GM12878 (cell line): ENCODE results near the gene CLCA2. TPM values are rescaled to one million over a fixed set of nuclear protein-coding genes. Genes with fewer than 3 reads are reported as not detected.

Source experiments
- ATAC-seq: fragments of 200-7000 bp; cut with Tn5 transposase; 3 replicates; pipeline ENCODE4 v1.9.1; 2020; ENCODE audit warnings: mild to moderate bottlenecking, moderate library complexity
- BruUV-seq: library from RNA; stranded (reverse); fragments of 400-500 nt; replicated peaks from 2 replicates; lab custom pipeline; 2021; lab: Mats Ljungman, UMichigan
- CTCF ChIA-PET: fragments of 300-600 bp; sonication (Branson Sonifier 250); formaldehyde crosslinking; extraction: SDS; loops from one replicate; lab custom pipeline; 2021; ENCODE audit warnings: inconsistent platforms; lab: Yijun Ruan, JAX
- POLR2A ChIA-PET: fragments of 350-600 bp; formaldehyde crosslinking; extraction: SDS; loops from one replicate; lab custom pipeline; 2021; ENCODE audit warnings: inconsistent platforms; lab: Charles Lee
- RAD21 ChIA-PET: fragments of 300-600 bp; sonication (Branson Sonifier 250); formaldehyde crosslinking; loops from one replicate; lab custom pipeline; 2023; ENCODE audit warnings: antibody characterized with exemption; ENCODE audit not compliant: unreplicated experiment; lab: Charles Lee
- SMC1A ChIA-PET: fragments of 300-600 bp; sonication (Branson Sonifier 250); formaldehyde crosslinking; loops from one replicate; lab custom pipeline; 2023; ENCODE audit not compliant: unreplicated experiment, uncharacterized antibody; lab: Charles Lee
- DNase-seq: peaks from one replicate; pipeline ENCODE4 v3.0.0-alpha.2; 2011; ENCODE audit warnings: low read depth, low spot score
- FAIRE-seq: peaks from 3 replicates; lab custom pipeline; 2011; peaks lifted over from hg19 to GRCh38; lab: Jason Lieb, UNC
- H2AFZ ChIP-seq: 2 replicates; pipeline ENCODE4 v1.6.0; 2011; ENCODE audit warnings: low read depth, low read length, control low read depth; ENCODE audit not compliant: control insufficient read depth
- H3K27ac ChIP-seq: 2 replicates; pipeline ENCODE4 v1.5.1; 2011; ENCODE audit warnings: control low read depth; ENCODE audit not compliant: control insufficient read depth, insufficient read depth
- H3K27me3 ChIP-seq, 2 experiments: replicated peaks in 1 of 2; 2 replicates each; pipeline versions ENCODE4 v1.6.0 to v1.6.1; 2011; ENCODE audit warnings: low read length in 1 of 2; ENCODE audit not compliant: control insufficient read depth in 2 of 2, insufficient read depth in 2 of 2
- H3K36me3 ChIP-seq, 2 experiments: 2 replicates each; pipeline ENCODE4 v1.5.1; 2011; ENCODE audit warnings: low read length in 1 of 2; ENCODE audit not compliant: control insufficient read depth in 2 of 2, insufficient read depth in 2 of 2
- H3K4me1 ChIP-seq: 2 replicates; pipeline ENCODE4 v1.6.1; 2011; ENCODE audit warnings: mild to moderate bottlenecking, low read length, moderate library complexity, mixed read lengths; ENCODE audit not compliant: control insufficient read depth, insufficient read depth
- H3K4me2 ChIP-seq: 2 replicates; pipeline ENCODE4 v1.6.0; 2011; ENCODE audit warnings: control low read depth; ENCODE audit not compliant: control insufficient read depth, insufficient read depth
- H3K4me3 ChIP-seq: fragments of 200-600 bp; sonication (generic); 2 replicates; pipeline ENCODE4 v1.5.1; 2016
- H3K79me2 ChIP-seq: 2 replicates; pipeline ENCODE4 v1.6.0; 2011; ENCODE audit warnings: low read length; ENCODE audit not compliant: control insufficient read depth, insufficient read depth
- H3K9ac ChIP-seq: 2 replicates; pipeline ENCODE4 v1.8.0; 2011; ENCODE audit warnings: low read length, control low read depth, mixed read lengths; ENCODE audit not compliant: control insufficient read depth, insufficient read depth
- H3K9me3 ChIP-seq: replicated peaks from 3 replicates; pipeline ENCODE4 v1.5.1; 2011; ENCODE audit warnings: mild to moderate bottlenecking, low read length; ENCODE audit not compliant: control insufficient read depth, insufficient read depth
- H4K20me1 ChIP-seq: 2 replicates; pipeline ENCODE4 v1.6.0; 2011; ENCODE audit not compliant: control insufficient read depth, insufficient read depth
- ATF7 ChIP-seq: fragments of 450-650 bp; IDR thresholded peaks from 2 replicates; pipeline ENCODE4 v1.6.1; 2016; ENCODE audit warnings: low read depth, mild to moderate bottlenecking
- BCL11A ChIP-seq: IDR thresholded peaks from 2 replicates; pipeline ENCODE4 v1.6.1; 2011; ENCODE audit warnings: low read depth, low read length
- CTCF ChIP-seq, 3 experiments: IDR thresholded peaks in 2 of 3; conservative IDR thresholded peaks in 1 of 3; 2 replicates each; pipeline ENCODE4 v1.5.1; 2011; ENCODE audit warnings: low read depth in 3 of 3, low read length in 3 of 3, mild to moderate bottlenecking in 3 of 3, control low read depth in 2 of 3, moderate library complexity in 2 of 3, inconsistent platforms in 1 of 3, mixed read lengths in 1 of 3; ENCODE audit not compliant: control insufficient read depth in 2 of 3, insufficient read depth in 1 of 3; ENCODE audit errors: extremely low read depth in 1 of 3
- DPF2 ChIP-seq: fragments of 450-650 bp; IDR thresholded peaks from 2 replicates; pipeline ENCODE4 v1.6.1; 2017; ENCODE audit warnings: mild to moderate bottlenecking
- ESRRA ChIP-seq: IDR thresholded peaks from 2 replicates; pipeline ENCODE4 v1.6.1; 2012; ENCODE audit warnings: mild to moderate bottlenecking, low read length, improper control_type of control experiment
- FOXK2 ChIP-seq: fragments of 450-650 bp; IDR thresholded peaks from 2 replicates; pipeline ENCODE4 v1.6.1; 2017; ENCODE audit warnings: mild to moderate bottlenecking, moderate library complexity
- HDAC2 ChIP-seq: fragments of 200-600 bp; sonication (generic); IDR thresholded peaks from 2 replicates; pipeline ENCODE4 v1.6.1; 2017
- MXI1 ChIP-seq: fragments of 150-350 bp; IDR thresholded peaks from 2 replicates; pipeline ENCODE4 v1.6.1; 2011; ENCODE audit warnings: low read depth, mild to moderate bottlenecking, inconsistent platforms, low read length, improper control_type of control experiment
- NR2C2 ChIP-seq: IDR thresholded peaks from 2 replicates; pipeline ENCODE4 v1.6.1; 2011; ENCODE audit warnings: borderline replicate concordance, low read depth; ENCODE audit not compliant: control insufficient read depth, insufficient read length
- PBX3 ChIP-seq: IDR thresholded peaks from 2 replicates; pipeline ENCODE4 v1.6.1; 2011; ENCODE audit warnings: mild to moderate bottlenecking, low read depth, low read length, moderate library complexity; ENCODE audit not compliant: insufficient replicate concordance
- PML ChIP-seq: IDR thresholded peaks from 2 replicates; pipeline ENCODE4 v1.6.1; 2012; ENCODE audit warnings: low read length, inconsistent platforms
- POLR2A ChIP-seq: IDR thresholded peaks from 2 replicates; pipeline ENCODE4 v1.6.1; 2011; ENCODE audit warnings: low read depth, mild to moderate bottlenecking, low read length
- RAD21 ChIP-seq: IDR thresholded peaks from 2 replicates; pipeline ENCODE4 v1.6.1; 2011; ENCODE audit warnings: mild to moderate bottlenecking, low read depth, low read length, moderate library complexity; ENCODE audit not compliant: insufficient read depth
- RUNX3 ChIP-seq: IDR thresholded peaks from 2 replicates; pipeline ENCODE4 v1.6.1; 2012; ENCODE audit warnings: low read length, inconsistent platforms
- SREBF1 ChIP-seq: IDR thresholded peaks from 2 replicates; pipeline ENCODE4 v1.6.1; 2012; ENCODE audit warnings: mild to moderate bottlenecking, low read length
- SRF ChIP-seq, 2 experiments: IDR thresholded peaks; 2 replicates each; pipeline ENCODE4 v1.6.1; 2011; ENCODE audit warnings: low read depth in 2 of 2, low read length in 2 of 2, mild to moderate bottlenecking in 1 of 2, moderate library complexity in 1 of 2
- TBL1XR1 ChIP-seq: IDR thresholded peaks from 2 replicates; pipeline ENCODE4 v1.6.1; 2012; ENCODE audit warnings: low read depth, low read length, improper control_type of control experiment
- TCF12 ChIP-seq: IDR thresholded peaks from 2 replicates; pipeline ENCODE4 v1.6.1; 2011; ENCODE audit warnings: low read depth, mild to moderate bottlenecking, low read length
- ZNF384 ChIP-seq: IDR thresholded peaks from 2 replicates; pipeline ENCODE4 v1.6.1; 2012; ENCODE audit warnings: low read depth, mild to moderate bottlenecking, low read length, improper control_type of control experiment, borderline replicate concordance
- WGBS: methylation state at CpG from one replicate; pipeline ENCODE4 v1.1.6; 2016; ENCODE audit warnings: low lambda C conversion rate; ENCODE audit not compliant: insufficient replicate concordance, insufficient coverage; ENCODE audit errors: missing lambda C conversion rate; 5-methylcytosine and 5-hydroxymethylcytosine counted together
- in situ Hi-C: fragments of 300-500 bp; cut with MboI; formaldehyde crosslinking; loops from 9 replicates; pipeline ENCODE4 v1.14.3; 2018; ENCODE audit warnings: mixed read lengths
- intact Hi-C: fragments of 100-400 bp; cut with micrococcal nuclease; formaldehyde crosslinking; loops from one replicate; pipeline ENCODE4 v1.14.2; 2022; ENCODE audit not compliant: unreplicated experiment
- polyA plus RNA-seq, 11 experiments: library from polyadenylated mRNA; depleted of rRNA in 4 of 11; unstranded in 6 of 11; stranded (reverse) in 5 of 11; fragments of >200 nt; fragmentation: Nextera tagmentation in 4 of 11; fragmentation: Illumina TruSeq in 1 of 11; extraction: Ambion mirVana in 4 of 11; extraction: Trizol in 1 of 11; gene quantifications; 1 replicate in 1 of 11; 2 replicates in 10 of 11; pipeline versions ENCODE4 v1.2.1 to v1.2.3, GENCODE V29; 2011 to 2016; ENCODE audit warnings: inconsistent platforms in 2 of 11, missing spikeins in 2 of 11, low read depth in 1 of 11
- total RNA-seq, 4 experiments: library from RNA; depleted of rRNA in 3 of 4; stranded (reverse); fragments of >200 nt in 3 of 4; fragmentation: Illumina TruSeq in 1 of 4; extraction: Trizol in 1 of 4; gene quantifications; 2 replicates each; pipeline versions ENCODE4 v1.2.1 to v1.2.3, GENCODE V29; 2013 to 2021
- TF ChIP-seq, protein P1 (sequence below): fragments of 450-650 bp; IDR thresholded peaks from 2 replicates; pipeline ENCODE4 v1.6.1; 2017; ENCODE audit warnings: mild to moderate bottlenecking, moderate library complexity

The CLCA2 gene
- total and polyA plus RNA-seq, 10 of the 15 experiments (the other 5 are each of a cell fraction or from before 2014, with no cell fraction given) = 0.01 to 0.20 (median 0.08) TPM; not detected in 6

GRCh38 chr1:86419277-86419903 is 4.6 kb upstream of the CLCA2 start:
- Histone ChIP-seq H3K4me1 (no peaks in the 10 kb centered on the region), H3K4me3 (no peak overlapping the region), H2AFZ (peak overlapping the region; percentile 84), H3K27me3 (no peaks in the 10 kb centered on the region; a peak in 1 of 4 replicates), H3K9ac (no peak overlapping the region), H3K79me2 (no peaks in the 10 kb centered on the region), H4K20me1 (no peaks in the 10 kb centered on the region), H3K9me3 (no peaks in the 10 kb centered on the region), H3K36me3 (no peaks in the 10 kb centered on the region), H3K27ac (no peak overlapping the region), H3K4me2 (peak overlapping the region; percentile 59; the same call in 1 of the 2 replicates)
- in situ Hi-C loops (no loop called here), intact Hi-C loops (no loop called here)
- ATAC-seq (peak; percentile 90), DNase-seq (no peak), FAIRE-seq (peak; percentile 13)
- CTCF ChIA-PET = no interaction called here
- RAD21 ChIA-PET = no interaction called here
- 0% methylated on average over 4 of the region's 4 CpGs for WGBS
- no TSS peak for BruUV-seq
- SMC1A ChIA-PET = no interaction called here
- POLR2A ChIA-PET = no interaction called here
- no peak for TF ChIP-seq TBL1XR1
- no peak for TF ChIP-seq POLR2A
- no peak for TF ChIP-seq SRF (IDR thresholded peaks at IDR 0.05; ENCODE audit: low read depth in 2 of 2, low read length in 2 of 2)
- TF ChIP-seq, protein P1, sequence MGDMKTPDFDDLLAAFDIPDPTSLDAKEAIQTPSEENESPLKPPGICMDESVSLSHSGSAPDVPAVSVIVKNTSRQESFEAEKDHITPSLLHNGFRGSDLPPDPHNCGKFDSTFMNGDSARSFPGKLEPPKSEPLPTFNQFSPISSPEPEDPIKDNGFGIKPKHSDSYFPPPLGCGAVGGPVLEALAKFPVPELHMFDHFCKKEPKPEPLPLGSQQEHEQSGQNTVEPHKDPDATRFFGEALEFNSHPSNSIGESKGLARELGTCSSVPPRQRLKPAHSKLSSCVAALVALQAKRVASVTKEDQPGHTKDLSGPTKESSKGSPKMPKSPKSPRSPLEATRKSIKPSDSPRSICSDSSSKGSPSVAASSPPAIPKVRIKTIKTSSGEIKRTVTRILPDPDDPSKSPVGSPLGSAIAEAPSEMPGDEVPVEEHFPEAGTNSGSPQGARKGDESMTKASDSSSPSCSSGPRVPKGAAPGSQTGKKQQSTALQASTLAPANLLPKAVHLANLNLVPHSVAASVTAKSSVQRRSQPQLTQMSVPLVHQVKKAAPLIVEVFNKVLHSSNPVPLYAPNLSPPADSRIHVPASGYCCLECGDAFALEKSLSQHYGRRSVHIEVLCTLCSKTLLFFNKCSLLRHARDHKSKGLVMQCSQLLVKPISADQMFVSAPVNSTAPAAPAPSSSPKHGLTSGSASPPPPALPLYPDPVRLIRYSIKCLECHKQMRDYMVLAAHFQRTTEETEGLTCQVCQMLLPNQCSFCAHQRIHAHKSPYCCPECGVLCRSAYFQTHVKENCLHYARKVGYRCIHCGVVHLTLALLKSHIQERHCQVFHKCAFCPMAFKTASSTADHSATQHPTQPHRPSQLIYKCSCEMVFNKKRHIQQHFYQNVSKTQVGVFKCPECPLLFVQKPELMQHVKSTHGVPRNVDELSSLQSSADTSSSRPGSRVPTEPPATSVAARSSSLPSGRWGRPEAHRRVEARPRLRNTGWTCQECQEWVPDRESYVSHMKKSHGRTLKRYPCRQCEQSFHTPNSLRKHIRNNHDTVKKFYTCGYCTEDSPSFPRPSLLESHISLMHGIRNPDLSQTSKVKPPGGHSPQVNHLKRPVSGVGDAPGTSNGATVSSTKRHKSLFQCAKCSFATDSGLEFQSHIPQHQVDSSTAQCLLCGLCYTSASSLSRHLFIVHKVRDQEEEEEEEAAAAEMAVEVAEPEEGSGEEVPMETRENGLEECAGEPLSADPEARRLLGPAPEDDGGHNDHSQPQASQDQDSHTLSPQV = no peak
- peak; percentile 51 to 71 (median 68) for TF ChIP-seq CTCF (IDR thresholded peaks at IDR 0.05 in 2 of 3, conservative IDR thresholded peaks at IDR 0.05 in 1 of 3; ENCODE audit: control insufficient read depth in 2 of 3, extremely low read depth in 1 of 3, insufficient read depth in 1 of 3, low read depth in 3 of 3, low read length in 3 of 3)
- no peak for TF ChIP-seq MXI1
- TF ChIP-seq PBX3 = no peak
- no peak for TF ChIP-seq PML
- TF ChIP-seq ESRRA = no peak
- no peak for TF ChIP-seq HDAC2
- TF ChIP-seq NR2C2 = no peak
- TF ChIP-seq BCL11A = no peak
- peak; percentile 80 for TF ChIP-seq RAD21
- no peak for TF ChIP-seq DPF2
- TF ChIP-seq RUNX3 = 0 out of 2 replicates have a peak, but pooled peaks have one; percentile 9
- no peak for TF ChIP-seq SREBF1
- no peak for TF ChIP-seq TCF12
- TF ChIP-seq FOXK2 = no peak
- no peak for TF ChIP-seq ZNF384
- no peak for TF ChIP-seq ATF7
